GM12875 (cell line): ENCODE data around the gene CCDC88B.
"Not testable (repeated sequence)": the region's sequence is repeated elsewhere in the genome, so short reads cannot be mapped to it uniquely, and the experiment has no call there.

Experiments
- H3K4me3 ChIP-seq: one replicate; pipeline ENCODE4 v1.5.1; 2011; ENCODE audit warnings: low read depth, low read length, control low read depth
- CTCF ChIP-seq: IDR thresholded peaks from 2 replicates; pipeline ENCODE4 v1.5.1; 2011; ENCODE audit warnings: low read depth, mild to moderate bottlenecking, control low read depth, inconsistent platforms, low read length, moderate library complexity, borderline replicate concordance; ENCODE audit not compliant: insufficient read depth

Gene CCDC88B

DNA sequence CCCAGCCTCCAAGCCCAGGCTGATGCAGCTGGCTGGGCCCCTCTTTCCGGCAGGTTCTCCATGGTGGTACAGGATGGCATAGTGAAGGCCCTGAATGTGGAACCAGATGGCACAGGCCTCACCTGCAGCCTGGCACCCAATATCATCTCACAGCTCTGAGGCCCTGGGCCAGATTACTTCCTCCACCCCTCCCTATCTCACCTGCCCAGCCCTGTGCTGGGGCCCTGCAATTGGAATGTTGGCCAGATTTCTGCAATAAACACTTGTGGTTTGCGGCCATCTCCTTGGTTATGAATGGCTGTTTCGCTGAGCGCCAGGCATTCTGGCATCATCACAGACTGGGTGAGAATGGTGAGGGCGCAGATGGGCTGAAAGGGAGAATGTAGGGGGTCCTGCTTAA, 18.5 kb upstream of the CCDC88B start:
- TF ChIP-seq CTCF: no peak
- no peak overlapping the region for H3K4me3 ChIP-seq

- TF ChIP-seq CTCF: no peak
- H3K4me3 ChIP-seq: no peak overlapping the region
Measured at GRCh38 chr11:64322925-64323260, 17.1 kb upstream of the CCDC88B start.

DNA sequence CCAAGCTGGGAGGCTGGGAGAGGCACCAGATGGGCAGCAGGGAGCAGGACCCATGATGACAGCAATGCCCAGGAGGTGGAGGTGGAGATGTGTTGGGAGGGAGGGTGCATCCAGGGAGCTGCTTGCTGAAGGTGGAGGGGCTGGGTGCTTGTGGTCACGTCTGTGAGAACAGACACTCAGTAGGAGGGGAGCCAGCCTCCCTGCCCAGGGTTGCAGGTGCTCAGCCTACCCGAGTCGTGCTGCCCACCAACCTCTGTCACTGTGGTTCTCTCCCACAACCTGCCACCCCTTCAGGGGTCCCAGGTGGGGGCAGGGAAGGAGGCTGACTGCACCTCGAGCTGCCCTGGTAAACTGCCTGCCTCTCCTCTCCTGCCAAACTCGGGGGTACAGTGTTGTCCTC, 16.6 kb upstream of the CCDC88B start:
- no peak for TF ChIP-seq CTCF
- H3K4me3 ChIP-seq: no peak overlapping the region

DNA sequence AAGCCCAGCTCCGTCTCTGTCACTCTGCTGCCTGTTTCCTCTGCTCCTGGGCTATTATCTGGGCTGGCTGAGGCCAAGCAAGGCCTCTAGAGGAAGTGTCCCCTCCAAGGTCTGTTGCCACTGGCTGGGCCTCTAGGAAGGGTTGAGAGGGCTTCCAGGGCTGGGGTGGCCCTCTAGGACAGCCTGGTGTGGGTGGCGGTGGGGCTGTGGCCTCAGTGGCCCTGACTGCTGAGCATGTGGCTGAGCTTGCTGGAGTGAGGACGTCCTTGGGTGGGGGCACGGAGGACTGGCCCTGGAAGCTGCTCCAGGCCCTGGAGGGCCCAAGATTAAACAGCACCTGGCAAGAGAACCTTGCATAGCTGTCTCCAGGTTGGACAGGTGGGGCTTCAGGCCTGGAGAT, 16.0 kb upstream of the CCDC88B start:
- H3K4me3 ChIP-seq: not testable (repeated sequence)

DNA sequence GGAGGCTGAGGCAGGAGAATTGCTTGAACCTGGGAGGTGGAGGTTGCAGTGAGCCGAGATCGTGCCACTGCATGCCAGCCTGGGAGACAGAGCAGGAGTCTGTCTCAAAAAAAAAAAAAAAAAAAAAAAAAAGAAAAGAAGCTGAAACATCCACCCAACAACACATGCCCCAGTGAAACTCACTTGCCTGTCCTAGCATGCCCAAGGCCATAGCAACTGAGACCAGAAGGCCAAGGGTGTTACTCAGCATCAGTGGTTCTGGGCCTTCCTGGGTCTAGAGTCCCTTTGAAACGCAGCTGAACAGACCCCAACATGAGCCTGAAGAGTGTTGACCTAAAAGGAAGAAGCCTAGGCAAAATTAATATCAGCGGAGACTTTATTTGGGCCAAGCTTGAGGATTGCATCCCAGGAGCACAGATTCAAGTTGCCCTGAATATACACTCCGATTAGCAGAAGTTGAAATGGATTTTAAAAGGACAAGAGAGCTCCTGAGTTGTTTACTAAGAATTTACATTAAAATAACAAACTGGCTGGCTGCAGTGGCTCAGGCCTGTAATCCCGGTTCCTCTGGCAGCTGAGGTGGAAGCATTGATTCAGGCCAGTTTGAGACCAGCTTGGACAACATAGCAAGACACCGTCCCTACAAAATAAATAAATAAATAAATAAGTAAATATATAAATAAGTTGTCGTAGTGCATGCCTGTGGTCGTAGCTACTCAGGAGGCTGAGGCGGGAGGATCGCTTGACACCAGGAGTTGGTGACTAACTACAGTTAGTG, 15.1 kb upstream of the CCDC88B start:
- TF ChIP-seq CTCF: no peak
- no peak overlapping the region for H3K4me3 ChIP-seq

DNA sequence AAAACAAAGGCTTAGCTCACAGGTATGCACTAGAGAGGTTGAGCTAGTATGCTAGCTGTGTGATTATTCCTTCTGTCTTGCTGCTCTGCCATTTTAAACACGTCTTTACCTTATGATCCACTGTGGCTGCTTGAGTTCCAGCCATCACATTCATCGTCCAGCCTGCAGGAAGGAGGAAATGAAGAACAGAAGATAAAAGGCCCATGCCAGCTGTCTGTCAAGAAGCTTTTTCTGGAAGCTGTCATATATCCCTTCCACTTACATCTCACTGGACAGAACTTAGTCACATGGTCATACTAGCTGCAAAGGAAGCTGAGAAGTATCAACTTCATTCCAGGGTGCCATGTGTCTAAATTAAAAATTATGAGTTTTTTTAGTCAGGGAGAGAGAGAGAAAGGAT, 12.6 kb upstream of the CCDC88B start:
- no peak overlapping the region for H3K4me3 ChIP-seq
- TF ChIP-seq CTCF: no peak

DNA sequence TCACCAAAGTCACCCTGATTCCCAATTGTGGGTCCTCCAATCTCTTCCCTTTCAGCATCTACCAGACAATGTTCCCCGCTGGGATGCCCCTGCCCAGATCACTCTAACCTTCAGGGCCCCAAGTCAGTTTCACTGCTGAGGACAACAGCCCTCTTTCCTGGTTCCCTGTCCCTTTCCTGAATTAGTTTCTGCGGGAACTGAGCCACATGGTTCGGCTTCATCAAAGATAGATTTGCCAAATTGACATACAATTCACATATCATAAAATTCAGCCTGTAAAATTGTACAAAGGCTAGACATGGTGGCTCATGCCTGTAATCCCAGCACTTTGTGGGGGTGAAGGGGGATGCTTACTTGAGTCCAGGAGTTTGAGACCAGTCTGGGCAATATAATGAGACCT, 12.0 kb upstream of the CCDC88B start:
- no peak for TF ChIP-seq CTCF
- no peak overlapping the region for H3K4me3 ChIP-seq

GRCh38 chr11:64330888-64331287, 9.1 kb upstream of the CCDC88B start:
- TF ChIP-seq CTCF: no peak
- no peak overlapping the region for H3K4me3 ChIP-seq
